Spleen (tissue), 7 donors: ENCODE measurements around the gene PEX14.

Experiments
- CTCF ChIP-seq, 11 experiments: fragments of 200-600 bp in 7 of 11; fragments of 450-650 bp in 4 of 11; sonication (generic) in 4 of 11; IDR thresholded peaks in 8 of 11; conservative IDR thresholded peaks in 3 of 11; 1 replicate in 7 of 11; 2 replicates in 4 of 11; pipeline versions ENCODE4 v1.4.0 to v1.8.0; 2016 to 2021; ENCODE audit warnings: antibody characterized with exemption in 11 of 11, inconsistent platforms in 4 of 11, mild to moderate bottlenecking in 1 of 11
- POLR2AphosphoS5 ChIP-seq, 3 donors: sonication (generic); formaldehyde crosslinking; IDR thresholded peaks; one replicate each; pipeline ENCODE4 v1.5.1; 2017; ENCODE audit warnings: antibody characterized with exemption in 3 of 3
- donor health status: DM: no; HTN: no; CAD: no; lungs with moderate emphysema.
- donor health status: DM: no; HTN: no; CAD: no.
- donor health status: DM: no; HTN: no; CAD: no.

DNA sequence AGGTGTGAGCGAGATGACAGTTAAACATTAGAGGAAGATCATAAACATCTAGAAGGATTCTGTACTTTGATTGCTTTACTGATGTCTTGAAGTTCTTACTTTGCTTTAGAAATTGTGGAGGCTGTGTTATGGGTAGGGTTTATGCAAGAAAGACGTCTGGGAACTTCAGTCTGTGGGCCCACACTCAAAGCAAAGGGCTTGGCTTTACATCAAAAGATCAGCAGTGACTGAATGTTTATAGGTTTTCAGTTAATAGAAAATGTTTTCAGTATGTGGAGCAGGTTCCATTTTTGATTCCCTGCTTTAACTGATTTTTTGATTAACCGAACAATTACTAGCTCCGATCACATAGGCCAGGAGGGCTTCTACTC lies 31.9 kb downstream of the PEX14 start:
- TF ChIP-seq CTCF (IDR thresholded peaks at IDR 0.05 in 8 of 11, conservative IDR thresholded peaks at IDR 0.05 in 3 of 11) (no peak), POLR2AphosphoS5 (IDR thresholded peaks at IDR 0.05) (no peak)
